OCI-LY3 (cell line): Measurements from ENCODE around the gene MED16.

Experiments used
- CTCF ChIP-seq: fragments of 200-600, 300-600 bp; sonication (generic); IDR thresholded peaks from 2 replicates; pipeline ENCODE4 v1.5.1; 2014; ENCODE audit warnings: antibody characterized with exemption, low read length, low read depth
- EZH2phosphoT487 ChIP-seq: fragments of 200-600 bp; shearing (Covaris generic); IDR thresholded peaks from 2 replicates; pipeline ENCODE4 v1.6.1; 2018; ENCODE audit warnings: antibody characterized with exemption, mixed run types, low read depth

- peak; percentile 27; the same call in 1 of the 2 replicates for TF ChIP-seq CTCF
- no peak for TF ChIP-seq EZH2phosphoT487
Observed at GRCh38 chr19:940591-941291, 47.8 kb upstream of the MED16 start.
